GM12864 (cell line): ENCODE measurements around the gene ZNF609.

Experiments
- DNase-seq: peaks from one replicate; pipeline ENCODE4 v3.0.0-alpha.2; 2011; ENCODE audit warnings: low read depth
- H3K4me3 ChIP-seq: 2 replicates; pipeline ENCODE4 v1.5.1; 2011; ENCODE audit warnings: mild to moderate bottlenecking, low read depth, low read length, control low read depth
- CTCF ChIP-seq: IDR thresholded peaks from 2 replicates; pipeline ENCODE4 v1.5.1; 2011; ENCODE audit warnings: low read depth, mild to moderate bottlenecking, moderate library complexity, low read length, control low read depth, inconsistent platforms; ENCODE audit errors: missing control alignments

The ZNF609 gene

GRCh38 chr15:64429448-64429847 lies 30.9 kb upstream of the ZNF609 start:
- no peak overlapping the region for H3K4me3 ChIP-seq
- TF ChIP-seq CTCF, result no peak

GRCh38 chr15:64430000-64430735 lies 30.2 kb upstream of the ZNF609 start:
- peak; percentile 19 for DNase-seq
- H3K4me3 ChIP-seq, result no peak overlapping the region
- no peak for TF ChIP-seq CTCF

More at GRCh38 chr15:64429448-64429847, 30.9 kb upstream of the ZNF609 start:
- DNase-seq, result no peak

DNA sequence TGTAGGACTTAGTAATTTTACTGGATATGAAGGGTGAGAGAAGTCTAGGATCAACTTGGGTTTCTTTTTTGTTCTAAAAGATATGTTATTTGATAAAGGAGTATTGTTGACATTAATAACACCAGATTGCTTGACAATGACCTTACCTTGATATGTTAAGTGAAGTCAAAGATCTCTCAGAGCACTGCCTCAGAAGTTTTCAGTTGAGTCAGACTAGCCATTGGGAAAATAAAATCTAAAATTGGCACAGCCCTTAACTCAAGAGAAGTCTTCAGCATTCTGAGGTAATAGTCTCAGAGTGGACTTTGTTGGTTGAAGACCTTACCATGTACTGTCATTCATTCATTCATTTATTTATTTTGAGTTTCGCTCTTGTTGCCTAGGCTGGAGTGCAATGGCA lies 22.4 kb upstream of the ZNF609 start:
- no peak for DNase-seq
- no peak for TF ChIP-seq CTCF
- H3K4me3 ChIP-seq, result no peak overlapping the region

DNA sequence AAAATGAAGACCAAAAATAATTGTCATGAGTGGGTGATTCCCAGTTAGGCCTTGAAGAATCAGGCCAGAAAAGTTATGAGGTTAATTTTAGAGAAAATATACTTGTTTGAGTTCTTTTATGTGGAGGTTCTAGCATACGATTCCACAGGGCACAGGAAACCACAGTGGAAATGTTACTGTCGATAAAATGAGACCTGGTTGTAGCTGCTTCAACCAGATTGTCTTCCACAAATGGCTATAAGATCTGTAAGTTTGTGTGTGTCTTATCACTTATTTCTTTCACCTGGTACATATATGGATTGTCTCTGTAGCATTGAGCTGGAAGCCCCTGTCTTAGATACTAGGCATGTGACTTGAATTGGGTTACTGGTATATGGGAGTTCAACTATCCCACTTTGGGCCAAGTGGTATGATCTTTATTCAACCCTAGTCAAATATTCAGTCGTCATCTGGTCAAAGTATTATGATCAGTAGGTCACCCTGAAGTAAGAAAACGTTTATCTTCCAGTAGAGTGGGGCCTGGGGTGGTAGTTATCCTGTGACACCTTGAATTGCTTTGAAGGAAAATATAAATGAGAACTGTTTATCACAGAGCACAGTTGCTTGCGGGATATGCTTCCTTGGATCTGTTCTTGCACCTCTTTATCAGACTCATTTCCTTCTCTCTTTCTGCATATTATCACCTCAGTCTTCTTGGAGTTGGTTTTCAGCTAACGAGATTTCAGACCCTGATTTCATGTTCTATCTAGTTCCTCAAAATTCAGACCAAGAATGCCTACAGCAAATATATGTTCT lies 21.5 kb upstream of the ZNF609 start:
- TF ChIP-seq CTCF, result no peak
- H3K4me3 ChIP-seq, result no peak overlapping the region
- DNase-seq, result no peak

- H3K4me3 ChIP-seq, result no peak overlapping the region
- DNase-seq, result no peak
- TF ChIP-seq CTCF, result no peak
These were observed 18.5 kb upstream of the ZNF609 start for GRCh38 chr15:64441852-64442251.

GRCh38 chr15:64443016-64443415 lies 17.4 kb upstream of the ZNF609 start:
- no peak for DNase-seq
- H3K4me3 ChIP-seq, result no peak overlapping the region
- TF ChIP-seq CTCF, result no peak
